Amniotic epithelial cell (primary cell): ENCODE data around the gene BCL11A.

Experiments
- DNase-seq: peaks from one replicate; pipeline ENCODE4 v3.0.0-alpha.2; 2010; ENCODE audit warnings: low read depth

BCL11A gene

DNA sequence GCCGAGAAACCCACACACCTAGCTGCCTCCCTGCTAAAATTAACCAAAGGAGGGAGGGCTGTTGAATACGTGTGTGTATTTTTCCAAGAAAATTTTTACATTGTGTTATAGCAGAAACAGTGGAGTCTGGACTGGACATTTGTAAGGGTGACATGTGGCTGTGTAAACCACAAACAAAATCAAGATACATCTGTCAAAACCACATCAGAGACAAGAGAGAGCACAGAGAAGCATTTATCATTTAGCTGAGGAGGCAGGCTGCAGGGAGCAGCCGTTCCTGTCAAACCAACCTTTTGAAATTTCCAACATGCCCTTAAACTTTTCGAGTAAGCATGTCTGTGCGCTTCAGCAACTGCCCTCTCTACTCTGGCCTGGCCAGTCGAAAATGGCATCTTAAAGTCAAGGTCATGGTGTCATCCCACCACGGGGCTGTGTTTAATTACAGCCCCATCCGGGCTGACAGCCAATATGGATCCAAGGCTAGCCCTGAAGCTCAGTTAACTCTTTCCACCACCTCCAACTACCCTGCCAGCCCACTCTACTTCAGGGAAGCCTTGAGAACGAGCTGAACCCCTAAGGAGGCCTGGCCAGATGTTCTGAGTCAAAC is 8.4 kb downstream of the BCL11A start:
- DNase-seq: no peak

DNA sequence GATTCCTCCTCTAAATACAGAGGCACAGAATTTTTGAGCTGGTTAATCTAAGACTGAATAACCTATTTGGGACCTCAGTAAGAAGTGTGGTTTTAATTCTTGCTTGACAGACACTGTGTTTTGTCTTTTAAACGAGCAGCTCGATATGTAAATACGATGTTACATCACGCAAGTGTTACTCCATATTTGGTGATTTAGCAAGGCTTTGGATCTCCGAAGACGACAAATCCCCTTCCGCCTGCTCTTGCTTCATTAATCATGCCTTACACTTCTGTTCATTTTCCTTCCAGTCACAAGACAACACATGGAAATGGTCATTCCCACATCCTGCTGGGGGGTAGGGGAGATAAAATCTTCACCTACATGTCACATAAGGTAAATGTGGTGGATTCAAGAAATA is 9.4 kb downstream of the BCL11A start:
- peak; percentile 80 for DNase-seq

- DNase-seq: no peak
These were observed 12.3 kb downstream of the BCL11A start for GRCh38 chr2:60541056-60541651.

- no peak for DNase-seq
These were observed 13.4 kb downstream of the BCL11A start for GRCh38 chr2:60540074-60540473.

- DNase-seq: no peak
These were observed 14.3 kb downstream of the BCL11A start for GRCh38 chr2:60539140-60539539.

DNA sequence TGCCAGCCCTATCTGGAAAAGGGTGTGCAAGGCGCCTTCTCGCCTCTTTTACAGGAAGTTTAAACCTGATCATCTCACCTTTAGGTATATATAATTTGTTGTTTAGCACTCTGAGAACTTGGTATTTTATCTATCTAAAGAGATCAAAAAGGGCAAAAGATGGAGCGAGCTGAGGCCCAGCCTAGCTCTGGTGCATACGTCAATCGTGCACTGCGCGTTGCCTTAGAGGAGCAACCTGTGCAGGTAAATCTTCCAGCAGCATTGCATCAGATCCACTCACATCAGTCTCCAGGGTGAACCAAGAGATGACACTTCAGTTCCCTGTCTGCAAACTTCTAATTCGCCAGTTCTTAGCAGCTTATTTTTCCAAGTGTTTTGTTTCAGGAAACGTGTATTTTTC is 15.4 kb downstream of the BCL11A start:
- no peak for DNase-seq

GRCh38 chr2:60536746-60537145 is 16.7 kb downstream of the BCL11A start:
- DNase-seq: peak; percentile 45

- DNase-seq: no peak
These were observed 17.7 kb downstream of the BCL11A start for GRCh38 chr2:60535685-60536312.

GRCh38 chr2:60534892-60535684 is 18.4 kb downstream of the BCL11A start:
- no peak for DNase-seq

GRCh38 chr2:60534052-60534685 is 19.3 kb downstream of the BCL11A start:
- DNase-seq: no peak

GRCh38 chr2:60533101-60534051 is 20.1 kb downstream of the BCL11A start:
- peak; percentile 72 for DNase-seq

GRCh38 chr2:60532421-60532820 is 21.0 kb downstream of the BCL11A start:
- DNase-seq: no peak

DNA sequence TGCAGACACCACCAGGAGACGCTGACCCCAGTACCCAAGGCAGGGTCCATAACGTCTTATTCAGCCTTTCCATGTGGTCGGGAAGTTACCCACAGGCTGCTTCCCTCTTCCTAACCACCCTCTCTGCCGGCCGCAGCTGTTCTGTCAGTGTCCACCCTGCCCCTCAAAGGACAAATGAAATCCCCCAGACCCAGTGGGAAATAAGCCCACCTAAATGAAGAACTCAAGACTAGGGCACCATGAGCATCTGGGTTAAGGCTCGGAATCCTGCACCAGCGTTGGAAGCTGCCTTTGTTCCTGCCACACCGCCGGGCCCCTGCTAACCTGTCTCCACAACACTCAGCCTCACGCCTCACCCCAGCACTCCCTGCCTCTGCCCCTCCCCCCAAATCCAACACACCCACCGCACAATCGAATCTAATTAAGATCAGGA is 21.7 kb downstream of the BCL11A start:
- DNase-seq: no peak

- peak; percentile 42 for DNase-seq
These were observed 22.7 kb downstream of the BCL11A start for GRCh38 chr2:60530660-60531281.

DNA sequence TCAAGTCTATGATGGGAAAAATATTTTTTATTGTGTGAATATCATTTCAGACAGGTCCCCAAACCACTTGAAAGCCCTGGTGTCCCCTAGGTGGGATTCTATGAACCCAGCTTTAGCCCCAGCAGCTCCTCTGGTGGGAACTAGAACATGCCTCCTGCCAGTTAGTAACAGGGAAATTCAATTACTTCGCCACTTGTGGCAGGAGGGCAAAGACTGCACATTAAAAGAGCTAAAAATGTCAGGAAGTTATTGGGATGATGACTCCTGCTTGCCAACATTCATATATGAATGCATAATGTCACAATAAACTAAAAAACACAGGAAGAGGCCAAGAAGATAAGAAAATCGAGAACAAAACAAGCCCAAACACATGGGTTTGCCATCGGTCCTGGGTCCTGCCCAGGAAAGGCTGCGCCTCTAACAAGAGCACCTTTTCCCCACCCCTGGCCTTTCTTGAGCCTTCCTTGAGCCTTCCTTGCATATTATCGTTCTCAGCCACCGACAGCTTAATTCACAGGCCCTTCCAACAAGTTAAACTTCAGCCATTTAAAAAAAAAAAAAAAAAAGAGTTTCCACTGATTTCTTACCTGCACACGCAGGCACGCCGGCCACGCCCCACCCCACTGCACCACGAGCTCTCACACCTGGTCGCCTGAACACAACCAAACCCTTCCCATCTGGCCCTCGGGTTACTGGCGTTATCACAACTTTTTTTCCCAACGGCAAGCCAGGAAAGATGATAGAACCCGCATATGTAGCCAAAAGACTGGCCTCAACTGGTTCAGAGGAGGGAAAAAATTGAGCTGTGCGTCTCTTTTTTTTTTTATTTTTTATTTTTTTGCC is 23.4 kb downstream of the BCL11A start:
- no peak for DNase-seq

- no peak for DNase-seq
These were observed 24.2 kb downstream of the BCL11A start for GRCh38 chr2:60529136-60529784.

DNA sequence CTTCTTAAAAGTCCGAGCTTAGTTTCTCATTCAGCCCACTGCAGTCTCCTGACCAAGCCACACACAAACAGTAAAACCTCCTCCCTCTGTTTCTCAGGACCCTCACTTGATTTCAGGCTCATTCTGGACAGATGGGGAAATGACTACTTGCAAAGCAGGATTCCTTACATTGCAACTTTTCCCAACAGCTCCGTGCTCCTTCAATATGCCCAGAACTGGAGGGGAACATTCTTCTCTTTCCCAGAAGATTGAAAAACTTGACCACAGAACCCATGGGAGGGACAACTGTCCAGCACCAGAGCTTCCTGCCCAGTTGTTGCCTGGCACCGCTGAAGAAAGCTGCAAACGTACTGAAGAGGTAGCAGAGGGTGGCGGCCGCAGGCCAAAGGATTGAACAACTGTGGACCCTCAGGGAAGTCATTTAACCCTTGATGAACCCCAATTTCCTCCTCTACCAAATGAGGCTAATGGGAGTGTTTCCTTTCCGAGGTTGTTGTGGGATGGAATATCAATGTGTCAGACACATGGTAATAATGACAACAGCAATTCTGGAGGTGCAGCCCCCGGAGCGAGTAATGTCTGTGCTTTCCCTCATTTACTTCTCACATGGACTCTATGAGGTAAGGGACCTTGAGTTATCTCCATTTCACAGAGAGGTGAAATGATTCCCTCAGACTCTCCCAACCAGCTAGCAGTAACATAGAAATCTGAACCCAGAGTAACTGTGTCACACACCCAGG is 25.0 kb downstream of the BCL11A start:
- no peak for DNase-seq

DNA sequence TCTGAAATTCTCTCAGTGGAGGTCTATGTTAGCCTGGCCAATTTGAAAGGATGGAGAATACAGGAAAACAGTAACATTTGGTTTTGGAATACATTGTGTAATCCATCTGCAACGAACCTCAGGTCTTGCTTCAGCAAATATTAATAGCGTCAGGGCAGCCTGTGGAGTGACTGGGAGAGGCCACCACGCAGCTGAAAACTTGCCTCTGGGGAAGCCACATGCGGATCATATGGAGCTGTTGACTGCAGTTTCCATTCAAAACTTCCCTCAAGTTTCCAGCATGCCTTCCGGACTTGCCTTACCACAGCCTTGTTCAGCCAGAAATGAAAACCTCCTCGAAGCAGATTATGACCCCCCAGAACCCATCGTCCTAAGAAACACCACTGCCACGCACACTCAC is 25.7 kb downstream of the BCL11A start:
- no peak for DNase-seq

DNA sequence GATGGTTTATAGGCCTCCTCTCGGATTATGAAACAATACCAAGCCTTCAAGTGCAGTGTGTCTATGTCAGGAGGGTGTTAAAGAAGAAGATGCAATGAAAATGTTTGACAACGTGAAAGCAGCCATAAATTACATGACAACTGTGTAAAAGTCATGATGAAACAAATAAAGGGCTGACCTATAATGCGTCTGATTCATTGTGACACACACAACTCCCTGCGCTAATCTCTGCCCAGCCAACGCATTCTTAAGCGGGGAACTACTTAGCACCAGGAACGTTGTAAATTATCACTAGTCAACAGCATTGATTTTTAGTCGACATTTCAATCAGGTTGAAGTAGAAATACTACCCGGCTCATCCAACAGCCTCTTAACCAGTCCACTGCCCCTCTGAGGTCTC is 26.8 kb downstream of the BCL11A start:
- no peak for DNase-seq
